Right cardiac atrium (tissue), 5 donors: ENCODE results near the gene VSIG1. TPM values are rescaled to one million over a fixed set of nuclear protein-coding genes. Genes with fewer than 3 reads are reported as not detected.

Source experiments
- ATAC-seq, 2 donors: fragments of 200-7000 bp; cut with Tn5 transposase; one replicate each; pipeline versions ENCODE4 v1.8.0 to v1.9.1; 2020; ENCODE audit warnings: moderate library complexity in 2 of 2, mild to moderate bottlenecking in 1 of 2
- DNase-seq, 3 donors: peaks; one replicate each; pipeline ENCODE4 v3.0.0-alpha.2; 2020
- H3K27ac ChIP-seq: one replicate; pipeline ENCODE4 v1.5.1; 2013; ENCODE audit warnings: mild to moderate bottlenecking, low read length, control low read depth, moderate library complexity
- H3K27me3 ChIP-seq: one replicate; pipeline ENCODE4 v1.6.1; 2013; ENCODE audit not compliant: control insufficient read depth, insufficient read depth
- H3K4me1 ChIP-seq: one replicate; pipeline ENCODE4 v1.6.1; 2013; ENCODE audit warnings: low read length; ENCODE audit not compliant: control insufficient read depth, insufficient read depth
- H3K4me3 ChIP-seq: one replicate; pipeline ENCODE4 v1.5.1; 2013; ENCODE audit warnings: low read length, control low read depth
- H3K9me3 ChIP-seq: one replicate; pipeline ENCODE4 v1.6.1; 2013; ENCODE audit warnings: low read length; ENCODE audit not compliant: control insufficient read depth
- WGBS: extraction: QIAGEN DNeasy Blood & Tissue Kit; methylation state at CpG from one replicate; pipeline ENCODE4 v1.1.7; 2013; 5-methylcytosine and 5-hydroxymethylcytosine counted together
- intact Hi-C, 4 donors: fragments of 100-400 bp; cut with DNase I; formaldehyde crosslinking; loops; one replicate each; pipeline versions ENCODE4 v1.11.0 to v1.14.0; 2022 to 2023
- polyA plus RNA-seq: library from polyadenylated mRNA; stranded (reverse); fragments of 200-250 nt; gene quantifications from one replicate; pipeline ENCODE4 v1.2.3, GENCODE V29; 2013
- total RNA-seq, 4 donors: library from RNA; stranded (reverse); fragmentation: NEBNext Ultra II Directional; extraction: Animal tissue kit (Norgen Biotek cat#: 25700); gene quantifications; one replicate each; pipeline ENCODE4 v1.2.1, GENCODE V29; 2021
- donor health status: healthy with polysubstance abuse.
- donor health status: DM: no; HTN: yes; CAD: no.
- donor health status: DM: no; HTN: no; CAD: no.
- donor health status: DM: no; HTN: yes; CAD: no; lungs with severe emphysema.
- donor health status: DM: yes; HTN: yes; CAD: no.

VSIG1 gene
- total and polyA plus RNA-seq, 5 donors = not detected

DNA sequence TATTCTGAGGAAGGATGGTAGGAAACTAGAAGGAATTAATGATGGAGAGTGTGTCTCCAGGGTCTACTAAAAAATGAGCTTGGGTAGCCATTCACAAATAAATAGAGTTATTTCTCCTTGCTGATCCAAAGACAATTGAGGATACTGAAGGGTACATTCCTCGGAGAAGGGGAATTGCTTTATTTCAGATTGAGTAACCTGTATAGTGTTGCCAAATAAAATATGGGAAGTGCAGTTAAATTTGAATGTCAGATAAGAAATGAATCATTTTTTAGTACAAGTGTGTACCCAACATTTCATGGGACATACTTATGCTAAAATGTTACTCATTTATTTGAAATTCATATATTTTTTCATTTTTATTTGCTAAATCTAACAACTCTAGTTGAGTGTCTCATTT, 16.0 kb upstream of the VSIG1 start:
- DNase-seq (no peak), ATAC-seq (no peak)
- intact Hi-C loops = no loop called here
- H3K4me1 ChIP-seq = no peaks in the 10 kb centered on the region
- H3K27ac ChIP-seq = no peak overlapping the region
- H3K9me3 ChIP-seq = no peaks in the 10 kb centered on the region
- H3K4me3 ChIP-seq = no peak overlapping the region
- 63% methylated on average over 1 of the region's 1 CpG for WGBS
- no peaks in the 10 kb centered on the region for H3K27me3 ChIP-seq

DNA sequence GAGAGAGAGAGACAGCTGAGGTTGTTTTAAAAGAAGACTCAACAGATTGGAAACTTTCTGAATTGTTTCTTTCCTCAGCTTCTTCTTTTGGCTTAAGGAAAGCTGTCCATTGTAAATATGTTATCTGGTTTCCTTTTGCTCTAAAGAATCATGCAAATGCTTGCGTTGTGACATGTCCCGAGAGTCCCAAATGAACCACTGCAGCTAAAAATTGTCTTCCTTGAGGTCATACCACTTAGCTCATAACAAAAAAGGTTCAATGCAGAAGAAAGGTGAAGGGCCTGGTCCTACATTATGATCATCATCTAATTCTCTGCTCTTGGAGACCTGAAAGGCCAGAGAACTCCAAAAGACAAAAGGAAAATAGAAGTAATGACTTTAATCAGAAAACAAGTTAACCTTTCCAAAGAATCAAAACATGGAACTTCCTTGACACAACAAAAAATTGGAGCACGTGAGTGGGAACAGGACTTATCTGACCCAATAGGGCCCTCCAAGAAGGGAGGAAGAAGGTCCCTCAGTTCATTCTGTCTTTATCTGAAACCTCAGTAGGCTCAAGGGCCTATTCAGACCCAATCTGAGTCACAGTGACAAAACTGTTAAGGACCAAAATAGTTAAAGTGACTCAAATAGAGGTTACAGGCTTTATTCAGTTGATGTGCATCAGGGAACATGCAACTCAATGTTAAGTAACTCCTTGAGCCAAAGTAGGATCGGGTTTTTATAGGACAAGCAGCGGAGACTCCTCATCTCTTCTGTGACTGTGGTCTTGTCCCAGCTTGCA, 14.7 kb upstream of the VSIG1 start:
- intact Hi-C loops = no loop called here
- no peaks in the 10 kb centered on the region for H3K27me3 ChIP-seq
- H3K27ac ChIP-seq = no peak overlapping the region
- H3K4me1 ChIP-seq = no peaks in the 10 kb centered on the region
- H3K9me3 ChIP-seq = no peaks in the 10 kb centered on the region
- ATAC-seq (no peak), DNase-seq (no peak)
- 54% methylated on average over 5 of the region's 5 CpGs for WGBS
- H3K4me3 ChIP-seq = no peak overlapping the region

DNA sequence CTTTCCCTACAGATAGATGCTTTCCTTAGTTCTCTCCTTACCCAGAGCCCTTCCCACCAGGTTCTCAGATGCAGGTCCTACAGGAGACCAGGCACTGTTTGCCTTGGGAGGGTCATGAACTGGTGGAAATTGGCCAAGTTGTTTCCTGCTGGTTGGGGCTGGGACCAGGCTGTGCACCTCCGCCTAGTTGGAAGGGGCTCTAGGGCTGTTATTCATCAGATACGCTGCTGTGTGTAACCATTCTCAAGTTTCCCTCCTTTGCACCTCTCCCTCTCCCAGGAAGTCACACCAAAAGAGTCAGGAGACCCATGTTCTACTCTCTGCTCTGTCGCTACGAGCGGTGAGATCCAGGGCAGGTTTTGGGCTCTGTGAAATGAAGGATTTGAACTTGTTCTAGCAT, 11.9 kb upstream of the VSIG1 start:
- H3K27ac ChIP-seq = no peak overlapping the region
- H3K4me3 ChIP-seq = no peak overlapping the region
- no peaks in the 10 kb centered on the region for H3K9me3 ChIP-seq
- no peak for DNase-seq
- WGBS = 92% methylated on average over 5 of the region's 5 CpGs
- intact Hi-C loops = no loop called here
- no peak for ATAC-seq
- H3K4me1 ChIP-seq = no peaks in the 10 kb centered on the region
- no peaks in the 10 kb centered on the region for H3K27me3 ChIP-seq

DNA sequence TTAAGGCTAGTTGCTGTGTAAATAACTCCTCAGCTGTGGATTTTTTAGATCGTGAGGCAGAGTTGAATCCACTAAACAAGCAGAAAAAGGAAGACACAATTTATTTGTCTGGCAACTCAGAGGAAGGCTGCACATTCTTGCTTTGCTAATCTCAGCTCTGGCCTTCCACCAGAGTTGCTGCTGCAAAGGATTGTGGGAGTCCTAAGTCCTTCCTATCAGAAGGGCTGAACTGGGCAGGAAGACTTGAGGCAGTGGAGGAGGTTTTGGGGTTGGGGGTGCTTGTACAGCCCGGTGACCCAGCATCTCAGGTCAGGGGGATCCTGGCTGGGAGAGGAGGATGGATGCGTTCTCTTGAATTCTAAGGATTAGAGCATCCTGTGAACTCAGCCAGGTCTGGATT, 11.0 kb upstream of the VSIG1 start:
- no peaks in the 10 kb centered on the region for H3K4me1 ChIP-seq
- WGBS = 55% methylated on average over 3 of the region's 3 CpGs
- no peaks in the 10 kb centered on the region for H3K27me3 ChIP-seq
- no peak for DNase-seq
- no peak for ATAC-seq
- no peaks in the 10 kb centered on the region for H3K9me3 ChIP-seq
- H3K27ac ChIP-seq = no peak overlapping the region
- H3K4me3 ChIP-seq = no peak overlapping the region
- intact Hi-C loops = no loop called here

DNA sequence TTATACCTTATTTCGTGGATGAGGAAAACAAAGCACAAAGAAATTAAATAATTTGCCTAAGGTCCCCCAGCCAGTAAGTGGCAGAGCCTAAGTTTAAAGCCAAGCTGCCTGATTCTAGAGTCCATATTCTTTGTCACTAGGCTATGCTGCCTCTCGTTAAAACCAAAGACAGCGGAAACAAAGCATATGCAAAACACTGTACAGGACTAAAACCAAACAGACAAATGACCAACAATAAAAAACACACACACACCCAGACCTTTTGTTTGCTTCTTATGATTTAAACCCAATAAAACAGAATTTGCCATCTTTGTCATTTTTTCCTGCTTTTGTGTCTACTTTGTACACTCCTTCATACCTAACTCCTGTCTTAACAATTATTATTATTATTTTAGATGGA, 10.1 kb upstream of the VSIG1 start:
- Histone ChIP-seq H3K27ac (no peak overlapping the region), H3K4me3 (no peak overlapping the region), H3K27me3 (no peaks in the 10 kb centered on the region), H3K9me3 (no peaks in the 10 kb centered on the region), H3K4me1 (no peaks in the 10 kb centered on the region)
- 91% methylated on average over 3 of the region's 3 CpGs for WGBS
- DNase-seq = no peak
- ATAC-seq = no peak
- intact Hi-C loops = no loop called here

- H3K4me1 ChIP-seq = no peaks in the 10 kb centered on the region
- no peaks in the 10 kb centered on the region for H3K9me3 ChIP-seq
- ATAC-seq (no peak), DNase-seq (no peak)
- 82% methylated on average over 4 of the region's 4 CpGs for WGBS
- H3K27ac ChIP-seq = no peak overlapping the region
- intact Hi-C loops = no loop called here
- H3K27me3 ChIP-seq = no peaks in the 10 kb centered on the region
- no peak overlapping the region for H3K4me3 ChIP-seq
Observed at GRCh38 chrX:108036298-108036973, 8.4 kb upstream of the VSIG1 start.

DNA sequence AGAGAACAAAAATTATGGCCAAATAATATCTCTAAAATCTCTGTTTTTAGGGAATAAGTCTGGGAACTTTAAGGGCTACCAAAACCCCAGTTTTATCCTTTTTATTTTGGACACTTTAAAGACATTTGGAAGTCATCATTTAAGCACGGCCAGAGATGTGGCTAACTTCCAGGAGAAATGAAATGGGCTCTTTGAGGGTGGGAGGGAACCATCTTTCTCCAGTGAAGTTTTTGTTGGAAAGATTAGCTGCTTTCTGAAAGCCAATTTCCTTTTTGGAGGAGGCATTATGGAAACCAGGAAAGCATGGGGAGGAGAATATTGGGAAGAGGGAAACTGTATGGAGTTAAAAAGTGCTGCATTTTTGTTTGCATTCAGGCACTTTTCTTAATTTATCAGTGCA, 4.8 kb downstream of the VSIG1 start:
- no peaks in the 10 kb centered on the region for H3K9me3 ChIP-seq
- WGBS = 31% methylated on average over 1 of the region's 1 CpG
- H3K27ac ChIP-seq = no peak overlapping the region
- no peaks in the 10 kb centered on the region for H3K27me3 ChIP-seq
- no peak for ATAC-seq
- no peak for DNase-seq
- no peak overlapping the region for H3K4me3 ChIP-seq
- intact Hi-C loops = no loop called here
- H3K4me1 ChIP-seq = no peaks in the 10 kb centered on the region

- no peak for ATAC-seq
- intact Hi-C loops = no loop called here
- H3K9me3 ChIP-seq = no peaks in the 10 kb centered on the region
- no peaks in the 10 kb centered on the region for H3K27me3 ChIP-seq
- no peak for DNase-seq
- H3K4me3 ChIP-seq = no peak overlapping the region
- H3K4me1 ChIP-seq = no peaks in the 10 kb centered on the region
- no peak overlapping the region for H3K27ac ChIP-seq
Observed at GRCh38 chrX:108053218-108053617, 8.4 kb downstream of the VSIG1 start.

DNA sequence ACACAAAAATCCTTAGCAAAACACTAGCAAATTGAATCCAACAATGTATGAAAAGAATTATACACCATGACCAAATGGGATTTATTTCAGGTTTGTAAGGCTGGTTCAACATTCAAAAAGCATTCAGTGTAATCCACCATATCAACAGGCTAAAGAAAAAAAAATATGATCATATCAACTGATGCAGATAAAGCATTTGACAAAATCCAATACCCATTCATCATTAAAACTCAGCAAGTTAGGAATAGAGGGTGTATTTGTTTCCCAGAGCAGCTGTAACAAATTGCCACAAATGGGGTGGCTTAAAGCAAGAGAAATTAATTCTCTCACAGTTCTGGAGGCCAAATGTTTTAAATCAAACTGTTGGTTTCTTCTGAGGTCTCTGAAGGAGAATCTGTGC, 10.7 kb downstream of the VSIG1 start:
- no peak for ATAC-seq
- H3K4me1 ChIP-seq = no peaks in the 10 kb centered on the region
- no peak overlapping the region for H3K27ac ChIP-seq
- no peaks in the 10 kb centered on the region for H3K27me3 ChIP-seq
- DNase-seq = no peak
- intact Hi-C loops = no loop called here
- H3K4me3 ChIP-seq = no peak overlapping the region
- H3K9me3 ChIP-seq = no peaks in the 10 kb centered on the region

DNA sequence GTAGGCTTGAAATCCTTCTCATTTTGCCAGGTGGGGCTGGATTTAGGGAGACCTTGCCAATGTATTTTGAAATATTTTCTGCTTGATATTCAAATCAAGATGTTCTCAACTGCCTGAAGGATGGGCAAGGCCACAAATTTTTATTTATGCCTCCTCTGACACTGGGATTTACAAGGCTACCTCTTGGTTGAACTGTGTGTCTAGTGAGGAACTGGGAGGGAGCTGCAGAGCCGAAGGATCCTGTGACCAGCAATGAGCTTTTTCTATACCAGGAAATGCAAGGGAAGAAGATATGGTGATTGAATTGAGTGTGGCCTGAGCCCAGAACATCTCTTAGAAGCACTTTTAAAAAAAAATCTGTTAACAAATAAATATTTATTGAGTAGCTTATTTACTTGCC, 14.9 kb downstream of the VSIG1 start:
- WGBS = 68% methylated on average over 1 of the region's 1 CpG
- Histone ChIP-seq H3K4me1 (no peaks in the 10 kb centered on the region), H3K27me3 (no peaks in the 10 kb centered on the region), H3K9me3 (no peaks in the 10 kb centered on the region), H3K4me3 (no peak overlapping the region), H3K27ac (no peak overlapping the region)
- DNase-seq (no peak), ATAC-seq (no peak)
- intact Hi-C loops = loop anchor here in 1 of 4 donors (10.0 kb wide), 1 partner anchor 45 kb away; no protein-coding TSS in a partner anchor

DNA sequence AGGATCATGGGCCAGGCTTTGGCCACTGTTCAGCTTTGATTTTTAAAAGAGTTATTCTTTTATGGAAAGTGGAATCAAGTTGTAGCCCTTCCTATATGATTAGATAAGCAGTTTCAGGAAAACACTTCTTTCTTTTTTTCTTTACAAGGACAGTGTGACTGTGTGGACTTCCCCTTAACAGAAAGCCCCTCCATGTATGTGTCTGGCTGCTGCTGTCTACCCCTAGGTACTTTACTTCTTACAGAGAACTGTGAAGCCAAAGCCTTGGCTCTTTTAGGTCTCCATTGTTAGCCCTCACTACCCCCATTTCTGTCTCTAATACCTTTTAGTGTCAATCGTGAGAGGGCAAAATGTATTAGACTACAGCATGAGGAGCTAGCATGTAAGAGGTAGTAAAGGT, 19.1 kb downstream of the VSIG1 start:
- 71% methylated on average over 1 of the region's 1 CpG for WGBS
- DNase-seq (no peak), ATAC-seq (no peak)
- intact Hi-C loops = loop anchor here in 1 of 4 donors (10.0 kb wide), 1 partner anchor 49 kb away; no protein-coding TSS in a partner anchor
- no peaks in the 10 kb centered on the region for H3K27me3 ChIP-seq
- no peak overlapping the region for H3K4me3 ChIP-seq
- no peaks in the 10 kb centered on the region for H3K4me1 ChIP-seq
- no peaks in the 10 kb centered on the region for H3K9me3 ChIP-seq
- no peak overlapping the region for H3K27ac ChIP-seq
